Right cardiac atrium (tissue), 5 donors: ENCODE results near the gene CYTH2. TPM values are rescaled to one million over a fixed set of nuclear protein-coding genes. Genes with fewer than 3 reads are reported as not detected.

Experiments used
- ATAC-seq, 2 donors: fragments of 200-7000 bp; cut with Tn5 transposase; one replicate each; pipeline versions ENCODE4 v1.8.0 to v1.9.1; 2020; ENCODE audit warnings: moderate library complexity in 2 of 2, mild to moderate bottlenecking in 1 of 2
- DNase-seq, 3 donors: peaks; one replicate each; pipeline ENCODE4 v3.0.0-alpha.2; 2020
- H3K27ac ChIP-seq: one replicate; pipeline ENCODE4 v1.5.1; 2013; ENCODE audit warnings: mild to moderate bottlenecking, low read length, control low read depth, moderate library complexity
- H3K27me3 ChIP-seq: one replicate; pipeline ENCODE4 v1.6.1; 2013; ENCODE audit not compliant: control insufficient read depth, insufficient read depth
- H3K4me1 ChIP-seq: one replicate; pipeline ENCODE4 v1.6.1; 2013; ENCODE audit warnings: low read length; ENCODE audit not compliant: control insufficient read depth, insufficient read depth
- H3K4me3 ChIP-seq: one replicate; pipeline ENCODE4 v1.5.1; 2013; ENCODE audit warnings: low read length, control low read depth
- H3K9me3 ChIP-seq: one replicate; pipeline ENCODE4 v1.6.1; 2013; ENCODE audit warnings: low read length; ENCODE audit not compliant: control insufficient read depth
- WGBS: extraction: QIAGEN DNeasy Blood & Tissue Kit; methylation state at CpG from one replicate; pipeline ENCODE4 v1.1.7; 2013; 5-methylcytosine and 5-hydroxymethylcytosine counted together
- intact Hi-C, 4 donors: fragments of 100-400 bp; cut with DNase I; formaldehyde crosslinking; loops; one replicate each; pipeline versions ENCODE4 v1.11.0 to v1.14.0; 2022 to 2023
- long read RNA-seq, 4 donors: library from polyadenylated mRNA; unstranded; transcript quantifications; one replicate each; pipeline ENCODE4 v2.0.0, GENCODE V29; 2020 to 2021
- polyA plus RNA-seq: library from polyadenylated mRNA; stranded (reverse); fragments of 200-250 nt; gene quantifications from one replicate; pipeline ENCODE4 v1.2.3, GENCODE V29; 2013
- total RNA-seq, 4 donors: library from RNA; stranded (reverse); fragmentation: NEBNext Ultra II Directional; extraction: Animal tissue kit (Norgen Biotek cat#: 25700); gene quantifications; one replicate each; pipeline ENCODE4 v1.2.1, GENCODE V29; 2021
- donor health status: healthy with polysubstance abuse.
- donor health status: DM: no; HTN: yes; CAD: no.
- donor health status: DM: no; HTN: no; CAD: no.
- donor health status: DM: no; HTN: yes; CAD: no; lungs with severe emphysema.
- donor health status: DM: yes; HTN: yes; CAD: no.

Gene CYTH2
- total RNA-seq: 10 to 100 TPM; 26.0 to 35.0 (median 29.2) TPM
- polyA plus RNA-seq: 27.4 TPM
- long read RNA-seq, donor 1, full-length matches to known transcripts: 27 of 43 reads
- long read RNA-seq, donor 1, partial matches to known transcripts: 13 of 43 reads
- long read RNA-seq, donor 1, other reads (novel, unspliced or antisense): 3 of 43 reads
- long read RNA-seq, donor 2, full-length matches to known transcripts: 16 of 24 reads
- long read RNA-seq, donor 2, partial matches to known transcripts: 7 of 24 reads
- long read RNA-seq, donor 2, other reads (novel, unspliced or antisense): 1 of 24 reads
- long read RNA-seq, donor 3, full-length matches to known transcripts: 70 of 77 reads
- long read RNA-seq, donor 3, partial matches to known transcripts: 4 of 77 reads
- long read RNA-seq, donor 3, other reads (novel, unspliced or antisense): 3 of 77 reads
- long read RNA-seq, donor 4, full-length matches to known transcripts: 13 of 16 reads
- long read RNA-seq, donor 4, partial matches to known transcripts: 2 of 16 reads
- long read RNA-seq, donor 4, other reads (novel, unspliced or antisense): 1 of 16 reads

GRCh38 chr19:48469289-48469881, at the start of gene CYTH2:
Gene CYTH2, plus strand, starts transcription at chr19:48469369. Its CDS starts 139 bp downstream, at chr19:48469508.
- DNase-seq (peak; percentile 92 to 96 (median 95)), ATAC-seq (peak; percentile 83 to 88)
- under 1% methylated on average over 65 of the region's 66 CpGs for WGBS
- Histone ChIP-seq H3K9me3 (no peaks in the 10 kb centered on the region), H3K4me1 (peaks cover 3% of the 10 kb centered on the region), H3K4me3 (peak within 1 kb of the TSS; percentile 92), H3K27ac (peak within 1 kb of the TSS; percentile 96), H3K27me3 (no peaks in the 10 kb centered on the region)
- intact Hi-C loops: no loop called here

DNA sequence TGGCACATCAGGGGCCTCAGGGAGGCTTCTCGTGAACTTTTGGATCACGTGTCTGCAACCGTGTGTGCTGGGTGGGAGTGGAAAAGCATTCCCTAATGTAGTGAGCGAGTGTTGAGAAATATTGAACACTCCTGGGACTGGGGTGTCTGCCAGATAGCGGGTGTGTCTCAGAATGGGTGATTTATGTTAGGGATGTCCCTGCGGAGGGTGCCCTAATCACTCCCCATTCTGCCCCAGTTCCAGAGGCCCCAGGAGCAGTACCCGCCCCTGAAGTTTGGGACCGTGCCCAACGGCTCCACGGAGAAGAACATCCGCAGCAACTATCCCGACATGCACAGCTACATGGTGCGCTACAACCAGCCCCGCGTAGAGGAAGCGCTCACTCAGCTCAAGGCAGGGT, 47.6 kb upstream of the CYTH2 start:
- H3K9me3 ChIP-seq: no peaks in the 10 kb centered on the region
- no peak overlapping the region for H3K4me3 ChIP-seq
- WGBS: 73% methylated on average over 16 of the region's 16 CpGs
- peaks cover 1% of the 10 kb centered on the region for H3K4me1 ChIP-seq
- no peaks in the 10 kb centered on the region for H3K27me3 ChIP-seq
- ATAC-seq (no peak), DNase-seq (no peak)
- no peak overlapping the region for H3K27ac ChIP-seq
- intact Hi-C loops: no loop called here

DNA sequence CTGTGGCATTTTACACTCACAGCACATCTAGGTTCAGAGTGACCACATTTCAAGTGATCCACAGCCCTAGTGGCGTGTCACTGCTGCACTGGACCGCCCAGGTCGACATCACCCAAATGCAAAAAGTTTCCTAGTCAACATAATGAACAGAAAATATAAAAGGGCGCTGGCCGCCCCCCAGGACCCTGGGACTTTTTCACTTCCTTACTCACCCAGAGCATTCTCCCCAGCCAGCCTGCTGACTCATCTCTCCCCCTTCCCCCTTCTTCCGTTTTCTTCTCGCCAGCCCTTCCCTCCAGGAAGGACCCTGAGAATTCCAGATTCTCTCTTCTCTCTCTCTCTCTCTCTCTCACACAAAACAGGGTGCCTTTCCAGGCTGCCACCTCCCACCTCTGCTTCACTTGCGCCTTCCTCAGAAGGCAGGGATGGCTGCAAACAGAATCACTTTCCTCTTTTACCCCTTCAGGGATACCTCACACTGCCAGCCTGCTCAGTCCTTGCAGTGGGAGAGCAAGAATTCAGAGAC, 44.4 kb upstream of the CYTH2 start:
- peak in 1 of 3 donors; percentile 55 for DNase-seq
- ATAC-seq: peak; percentile 40 to 68
- H3K4me1 ChIP-seq: peaks cover 1% of the 10 kb centered on the region
- WGBS: 28% methylated on average over 8 of the region's 8 CpGs
- H3K27ac ChIP-seq: peak overlapping the region; percentile 27
- intact Hi-C loops: no loop called here
- H3K27me3 ChIP-seq: no peaks in the 10 kb centered on the region
- H3K9me3 ChIP-seq: no peaks in the 10 kb centered on the region
- H3K4me3 ChIP-seq: no peak overlapping the region

DNA sequence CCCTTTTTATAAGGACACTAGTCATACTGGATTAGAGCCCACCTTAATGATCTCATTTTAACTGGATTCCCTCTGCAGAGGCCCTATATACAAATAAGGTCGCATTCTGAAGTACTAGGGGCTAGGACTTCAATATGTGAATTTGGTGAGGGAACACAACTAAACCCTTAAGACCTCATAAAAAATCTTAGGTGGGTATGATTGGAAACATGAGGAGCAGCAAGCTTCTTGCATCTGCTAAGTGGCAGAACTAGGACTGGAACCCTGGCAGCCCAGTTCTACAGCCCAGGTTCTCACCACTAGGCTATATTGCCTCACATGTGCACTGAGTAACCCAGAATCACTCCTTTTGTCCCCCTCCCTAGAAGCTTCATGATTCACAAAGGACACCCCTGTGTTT, 40.5 kb upstream of the CYTH2 start:
- ATAC-seq: no peak
- WGBS: 91% methylated on average over 1 of the region's 1 CpG

DNA sequence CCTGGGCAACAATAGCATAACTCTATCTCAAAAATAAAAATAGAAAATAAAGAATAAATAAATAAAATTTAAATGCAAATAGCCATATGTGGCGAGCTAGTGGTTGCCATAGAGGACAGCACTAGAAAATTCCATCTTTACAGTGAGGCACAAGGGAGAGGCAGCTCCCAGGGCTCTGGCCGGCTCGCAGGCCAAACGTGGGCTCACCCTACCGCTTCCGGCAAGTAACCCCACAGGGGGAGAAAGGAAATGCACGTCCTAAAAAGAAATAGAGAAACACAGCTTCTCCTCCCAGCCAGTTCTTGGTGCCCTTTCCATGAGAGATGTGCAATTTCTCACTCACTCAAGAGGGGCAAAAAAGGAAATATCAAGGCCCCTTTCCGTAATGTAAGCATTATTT, 35.8 kb upstream of the CYTH2 start:
- Histone ChIP-seq H3K4me1 (no peaks in the 10 kb centered on the region), H3K9me3 (no peaks in the 10 kb centered on the region), H3K4me3 (no peak overlapping the region), H3K27ac (no peak overlapping the region), H3K27me3 (no peaks in the 10 kb centered on the region)
- intact Hi-C loops: no loop called here
- ATAC-seq (no peak), DNase-seq (no peak)
- 62% methylated on average over 8 of the region's 8 CpGs for WGBS

More for the DNA sequence above, 40.5 kb upstream of the CYTH2 start:
- no peak overlapping the region for H3K4me3 ChIP-seq
- intact Hi-C loops: no loop called here
- H3K4me1 ChIP-seq: peaks cover 1% of the 10 kb centered on the region
- no peaks in the 10 kb centered on the region for H3K9me3 ChIP-seq
- no peaks in the 10 kb centered on the region for H3K27me3 ChIP-seq
- H3K27ac ChIP-seq: no peak overlapping the region
- DNase-seq: no peak

DNA sequence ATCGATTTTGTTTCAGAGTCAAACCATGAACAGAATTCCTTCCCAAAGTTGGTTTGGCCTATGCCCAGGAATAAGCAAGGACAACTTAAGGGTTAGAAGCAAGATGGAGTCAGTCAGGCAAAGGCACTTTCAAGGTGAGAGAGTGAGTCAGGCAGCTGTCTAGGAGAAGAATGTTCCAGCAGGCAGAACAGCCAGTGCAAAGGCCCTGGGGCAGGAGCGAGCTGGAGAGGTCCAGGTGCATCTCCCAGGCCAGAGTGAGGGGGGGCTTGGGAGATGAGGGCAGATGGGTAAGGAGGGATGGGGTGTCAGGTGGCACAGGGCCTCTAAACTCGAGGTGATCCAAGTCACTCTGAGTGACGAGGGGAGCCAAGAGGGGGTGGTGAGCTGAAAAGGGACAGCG, 32.6 kb upstream of the CYTH2 start:
- no peaks in the 10 kb centered on the region for H3K27me3 ChIP-seq
- intact Hi-C loops: no loop called here
- H3K4me1 ChIP-seq: no peaks in the 10 kb centered on the region
- no peak for ATAC-seq
- no peak for DNase-seq
- H3K4me3 ChIP-seq: no peak overlapping the region
- H3K9me3 ChIP-seq: no peaks in the 10 kb centered on the region
- 90% methylated on average over 5 of the region's 5 CpGs for WGBS
- no peak overlapping the region for H3K27ac ChIP-seq

GRCh38 chr19:48441360-48442050, 27.7 kb upstream of the CYTH2 start:
- Histone ChIP-seq H3K9me3 (no peaks in the 10 kb centered on the region), H3K27ac (no peak overlapping the region), H3K27me3 (no peaks in the 10 kb centered on the region), H3K4me1 (no peaks in the 10 kb centered on the region), H3K4me3 (no peak overlapping the region)
- DNase-seq (peak in 1 of 3 donors; percentile 42), ATAC-seq (no peak)
- 97% methylated on average over 20 of the region's 20 CpGs for WGBS
- intact Hi-C loops: no loop called here

GRCh38 chr19:48442116-48443035, 26.8 kb upstream of the CYTH2 start:
- Histone ChIP-seq H3K4me1 (no peaks in the 10 kb centered on the region), H3K27me3 (no peaks in the 10 kb centered on the region), H3K27ac (no peak overlapping the region), H3K4me3 (peak overlapping the region; percentile 34), H3K9me3 (no peaks in the 10 kb centered on the region)
- DNase-seq (peak in 1 of 3 donors; percentile 40), ATAC-seq (no peak)
- intact Hi-C loops: no loop called here
- 45% methylated on average over 94 of the region's 94 CpGs for WGBS

- Histone ChIP-seq H3K27ac (no peak overlapping the region), H3K4me3 (peak overlapping the region; percentile 34), H3K27me3 (no peaks in the 10 kb centered on the region), H3K9me3 (no peaks in the 10 kb centered on the region), H3K4me1 (no peaks in the 10 kb centered on the region)
- 32% methylated on average over 60 of the region's 60 CpGs for WGBS
- intact Hi-C loops: no loop called here
- ATAC-seq (no peak), DNase-seq (peak in 2 of 3 donors; percentile 69 to 70)
These were observed 25.9 kb upstream of the CYTH2 start for GRCh38 chr19:48443256-48443655.

- no peaks in the 10 kb centered on the region for H3K27me3 ChIP-seq
- intact Hi-C loops: no loop called here
- peak in 1 of 3 donors; percentile 66 for DNase-seq
- H3K4me1 ChIP-seq: no peaks in the 10 kb centered on the region
- ATAC-seq: no peak
- 39% methylated on average over 45 of the region's 45 CpGs for WGBS
- peak overlapping the region; percentile 34 for H3K4me3 ChIP-seq
- H3K27ac ChIP-seq: no peak overlapping the region
- no peaks in the 10 kb centered on the region for H3K9me3 ChIP-seq
These were observed 25.4 kb upstream of the CYTH2 start for GRCh38 chr19:48443731-48444128.
